OCI-LY7 (cell line): ENCODE measurements around the gene MRPL20. TPM values are rescaled to one million over a fixed set of nuclear protein-coding genes. Genes with fewer than 3 reads are reported as not detected.
A peak's percentile ranks its signal among the peaks of the same experiment; 100 is the strongest.

Experiments
- BruUV-seq: library from RNA; stranded (reverse); fragments of 400-500 nt; replicated peaks from 2 replicates; lab custom pipeline; 2021; lab: Mats Ljungman, UMichigan
- CTCF ChIA-PET: fragments of 300-600 bp; sonication (Branson Sonifier 250); formaldehyde crosslinking; loops from one replicate; lab custom pipeline; 2022; ENCODE audit warnings: antibody characterized with exemption; ENCODE audit not compliant: unreplicated experiment; lab: Charles Lee
- POLR2A ChIA-PET: fragments of 300-600 bp; sonication (Branson Sonifier 250); formaldehyde crosslinking; loops from one replicate; lab custom pipeline; 2022; ENCODE audit warnings: antibody characterized with exemption; lab: Charles Lee
- DNase-seq: peaks from one replicate; pipeline ENCODE4 v3.0.0-alpha.2; 2015; ENCODE audit warnings: low spot score
- H2AFZ ChIP-seq: fragments of 200-600 bp; sonication (generic), shearing (Covaris generic); 2 replicates; pipeline ENCODE4 v1.6.1; 2014; ENCODE audit warnings: mild to moderate bottlenecking, antibody characterized with exemption, low read length, moderate library complexity
- H3K27ac ChIP-seq: fragments of 200-600 bp; sonication (generic); 2 replicates; pipeline ENCODE4 v1.5.1; 2014; ENCODE audit warnings: mixed run types, low read depth, mild to moderate bottlenecking, moderate library complexity, low read length, inconsistent platforms; ENCODE audit not compliant: poor library complexity, severe bottlenecking
- H3K36me3 ChIP-seq: fragments of 200-600 bp; sonication (generic); 2 replicates; pipeline ENCODE4 v1.6.1; 2014; ENCODE audit warnings: mild to moderate bottlenecking, antibody characterized with exemption, low read length, moderate library complexity, mixed read lengths; ENCODE audit not compliant: insufficient read depth
- H3K4me1 ChIP-seq: fragments of 200-600 bp; sonication (generic); 2 replicates; pipeline ENCODE4 v1.5.1; 2014; ENCODE audit warnings: mild to moderate bottlenecking, low read length; ENCODE audit not compliant: insufficient read depth, poor library complexity, severe bottlenecking
- H3K4me2 ChIP-seq: fragments of 200-600 bp; sonication (generic); 2 replicates; pipeline ENCODE4 v1.6.1; 2014; ENCODE audit warnings: mild to moderate bottlenecking, low read length
- H3K4me3 ChIP-seq: fragments of 200-600 bp; sonication (generic); 2 replicates; pipeline ENCODE4 v1.5.1; 2014; ENCODE audit warnings: mild to moderate bottlenecking, low read depth, low read length; ENCODE audit not compliant: poor library complexity, severe bottlenecking
- H3K79me2 ChIP-seq: fragments of 200-600 bp; sonication (generic); 2 replicates; pipeline ENCODE4 v1.6.1; 2016; ENCODE audit warnings: low read depth, mild to moderate bottlenecking, low read length, moderate library complexity, mixed read lengths; ENCODE audit not compliant: insufficient read depth
- H3K9me2 ChIP-seq: fragments of 200-600 bp; sonication (generic); 2 replicates; pipeline ENCODE4 v1.6.1; 2016; ENCODE audit warnings: mild to moderate bottlenecking, low read length, mixed read lengths; ENCODE audit not compliant: insufficient read depth
- H3K9me3 ChIP-seq: fragments of 200-600 bp; sonication (generic); 2 replicates; pipeline ENCODE4 v1.6.1; 2014; ENCODE audit warnings: mild to moderate bottlenecking, mixed run types, low read length, mixed read lengths
- H4K20me1 ChIP-seq: fragments of 200-600 bp; sonication (generic); 2 replicates; pipeline ENCODE4 v1.6.1; 2014; ENCODE audit warnings: mild to moderate bottlenecking, antibody characterized with exemption, low read length, moderate library complexity, mixed read lengths; ENCODE audit not compliant: insufficient read depth
- CTCF ChIP-seq: fragments of 200-600 bp; sonication (generic); conservative IDR thresholded peaks from 2 replicates; pipeline ENCODE4 v1.5.1; 2014; ENCODE audit warnings: mild to moderate bottlenecking, antibody characterized with exemption, low read length, moderate library complexity, mixed read lengths
- EZH2phosphoT487 ChIP-seq: fragments of 200-600 bp; sonication (generic); IDR thresholded peaks from 2 replicates; pipeline ENCODE4 v1.6.1; 2018; ENCODE audit warnings: low read depth, borderline replicate concordance, mild to moderate bottlenecking, mixed run types, antibody characterized with exemption, low read length, moderate library complexity, mixed read lengths
- intact Hi-C: fragments of 100-400 bp; cut with micrococcal nuclease; formaldehyde crosslinking; loops from one replicate; pipeline ENCODE4 v1.10.0; 2022; ENCODE audit not compliant: unreplicated experiment
- total RNA-seq, 2 experiments: library from RNA; depleted of rRNA in 1 of 2; stranded (reverse); fragments of >200 nt in 1 of 2; shearing (Covaris generic) in 1 of 2; gene quantifications; 2 replicates each; pipeline ENCODE4 v1.2.3, GENCODE V29; 2014 to 2022

The MRPL20 gene
- total RNA-seq, 2 experiments from 2014 or later = 143 to 165 TPM

DNA sequence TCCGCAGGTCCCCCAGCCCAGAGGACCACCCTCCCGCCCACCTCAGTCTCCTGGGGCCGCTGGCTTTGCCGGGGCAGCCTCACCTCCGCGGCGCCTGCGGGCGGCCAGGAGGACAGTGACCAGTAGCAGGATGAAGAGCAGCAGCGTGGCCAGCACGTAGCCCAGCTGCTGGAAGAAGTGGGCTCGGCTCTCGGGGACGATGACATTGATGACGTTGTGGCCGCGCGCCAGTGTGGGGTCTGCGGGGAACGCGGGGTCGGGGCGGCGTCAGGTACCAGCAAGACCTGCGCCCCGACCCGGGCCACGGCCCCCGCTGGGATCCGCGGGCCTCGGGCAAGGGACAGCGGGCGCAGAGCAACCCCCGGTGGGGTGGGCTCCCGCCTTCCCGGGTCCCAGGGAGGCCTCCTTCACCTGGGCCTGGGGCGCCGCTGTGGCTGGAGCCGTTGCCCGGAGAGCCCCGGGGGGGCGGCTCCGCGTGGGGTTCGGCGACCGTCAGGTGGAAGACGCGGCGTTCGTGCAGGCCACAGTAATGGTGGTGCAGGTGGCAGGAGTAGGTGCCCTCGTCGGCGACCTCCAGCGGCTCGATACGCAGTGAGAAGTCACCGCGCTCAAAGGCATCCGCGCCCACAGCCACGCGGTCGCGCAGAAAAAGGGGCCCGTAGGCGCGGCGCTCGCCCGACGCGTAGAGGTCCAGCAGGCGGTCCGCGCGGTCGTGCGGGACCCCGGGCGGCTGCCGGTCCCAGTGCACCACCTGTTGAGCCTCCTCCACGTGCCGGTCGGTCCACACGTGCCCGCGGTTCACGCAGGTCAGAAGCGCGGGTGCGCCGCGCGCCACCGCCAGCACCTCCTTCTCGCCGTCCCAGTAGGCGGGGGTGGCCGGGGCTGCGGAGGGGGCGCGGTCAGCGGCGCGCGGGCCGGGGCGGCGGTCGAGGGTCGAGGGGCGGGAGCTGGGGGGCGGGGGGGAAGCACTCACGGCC is 52.5 kb downstream of the MRPL20 start:
- Histone ChIP-seq H3K36me3 (no peaks in the 10 kb centered on the region), H3K9me2 (no peaks in the 10 kb centered on the region), H2AFZ (no peak overlapping the region), H3K27ac (no peak overlapping the region), H3K9me3 (no peaks in the 10 kb centered on the region), H3K4me1 (peaks cover 21% of the 10 kb centered on the region), H3K79me2 (no peaks in the 10 kb centered on the region), H3K4me2 (no peak overlapping the region), H4K20me1 (no peaks in the 10 kb centered on the region), H3K4me3 (no peak overlapping the region)
- no TSS peak for BruUV-seq
- intact Hi-C loops = no loop called here
- POLR2A ChIA-PET = no interaction called here
- no peak for DNase-seq
- CTCF ChIA-PET = no interaction called here
- TF ChIP-seq CTCF = no peak
- no peak for TF ChIP-seq EZH2phosphoT487

GRCh38 chr1:1353389-1354151 is 53.5 kb downstream of the MRPL20 start:
- Histone ChIP-seq H3K9me3 (no peaks in the 10 kb centered on the region), H3K4me3 (no peak overlapping the region), H3K9me2 (no peaks in the 10 kb centered on the region), H3K4me2 (peak overlapping the region; percentile 17; the same call in 1 of the 2 replicates), H2AFZ (no peak overlapping the region), H3K36me3 (no peaks in the 10 kb centered on the region), H4K20me1 (no peaks in the 10 kb centered on the region), H3K27ac (no peak overlapping the region), H3K79me2 (no peaks in the 10 kb centered on the region), H3K4me1 (peaks cover 21% of the 10 kb centered on the region)
- no TSS peak for BruUV-seq
- no peak for TF ChIP-seq EZH2phosphoT487
- TF ChIP-seq CTCF = no peak
- ChIA-PET CTCF (no interaction called here), POLR2A (no interaction called here)
- intact Hi-C loops = no loop called here
- DNase-seq = no peak
